OCI-LY1 (cell line): ENCODE data around the gene PAX5.

Experiments used
- CTCF ChIP-seq: fragments of 200-600 bp; sonication (generic), shearing (Covaris generic); IDR thresholded peaks from 2 replicates; pipeline ENCODE4 v1.5.1; 2017; ENCODE audit warnings: mild to moderate bottlenecking, antibody characterized with exemption, low read length, moderate library complexity, mixed read lengths
- EZH2 ChIP-seq: fragments of 200-600 bp; sonication (generic), shearing (Covaris generic); IDR thresholded peaks from 2 replicates; pipeline ENCODE4 v1.8.0; 2017; ENCODE audit warnings: borderline replicate concordance, mixed run types, mild to moderate bottlenecking, antibody characterized with exemption, low read length, moderate library complexity, mixed read lengths

GRCh38 chr9:36817160-36817834 is 216.8 kb downstream of the PAX5 start:
- TF ChIP-seq CTCF (no peak), EZH2 (no peak)
